HG03457 (cell line): ENCODE measurements around the gene ABHD12.

Experiments used
- ATAC-seq: cut with Tn5 transposase; IDR thresholded peaks from one replicate; pipeline ENCODE4 v1.9.1; 2021; ENCODE audit warnings: moderate number of reproducible peaks; ENCODE audit not compliant: unreplicated experiment

Gene ABHD12

GRCh38 chr20:25309395-25310267 is 81.0 kb downstream of the ABHD12 start:
- ATAC-seq = no peak

- no peak for ATAC-seq
Observed at GRCh38 chr20:25308671-25309394, 81.8 kb downstream of the ABHD12 start.

GRCh38 chr20:25308083-25308491 is 82.5 kb downstream of the ABHD12 start:
- ATAC-seq = no peak

- no peak for ATAC-seq
Observed at GRCh38 chr20:25306991-25307903, 83.4 kb downstream of the ABHD12 start.

- ATAC-seq = no peak
Observed at GRCh38 chr20:25304025-25304549, 86.5 kb downstream of the ABHD12 start.

- no peak for ATAC-seq
Observed at GRCh38 chr20:25303292-25304024, 87.2 kb downstream of the ABHD12 start.

GRCh38 chr20:25302596-25302995 is 88.0 kb downstream of the ABHD12 start:
- ATAC-seq = no peak

GRCh38 chr20:25301357-25301920 is 89.2 kb downstream of the ABHD12 start:
- no peak for ATAC-seq

GRCh38 chr20:25300496-25301170 is 90.0 kb downstream of the ABHD12 start:
- ATAC-seq = no peak

- no peak for ATAC-seq
Observed at GRCh38 chr20:25299806-25300205, 90.8 kb downstream of the ABHD12 start.

- no peak for ATAC-seq
Observed at GRCh38 chr20:25297141-25297905, 93.3 kb downstream of the ABHD12 start.

GRCh38 chr20:25296094-25297093 is 94.2 kb downstream of the ABHD12 start:
- no peak for ATAC-seq

GRCh38 chr20:25295386-25296093 is 95.1 kb downstream of the ABHD12 start:
- no peak for ATAC-seq

- no peak for ATAC-seq
Observed at GRCh38 chr20:25294459-25295385, 95.9 kb downstream of the ABHD12 start.

- ATAC-seq = no peak
Observed at GRCh38 chr20:25293910-25294458, 96.7 kb downstream of the ABHD12 start.
